GM19023 (cell line): Measurements from ENCODE around the gene KCNN3.
"Not testable (repeated sequence)": the region's sequence is repeated elsewhere in the genome, so short reads cannot be mapped to it uniquely, and the experiment has no call there.

Experiments
- ATAC-seq: cut with Tn5 transposase; IDR thresholded peaks from one replicate; pipeline ENCODE4 v1.9.1; 2021; ENCODE audit warnings: mild to moderate bottlenecking, moderate library complexity; ENCODE audit not compliant: unreplicated experiment

The KCNN3 gene

GRCh38 chr1:154712166-154712810 is 157.8 kb downstream of the KCNN3 start:
- no peak for ATAC-seq

- no peak for ATAC-seq
These were observed 158.7 kb downstream of the KCNN3 start for GRCh38 chr1:154711416-154711815.

GRCh38 chr1:154710106-154710505 is 160.0 kb downstream of the KCNN3 start:
- no peak for ATAC-seq

GRCh38 chr1:154707901-154708463 is 162.1 kb downstream of the KCNN3 start:
- ATAC-seq: no peak

GRCh38 chr1:154706851-154707250 is 163.2 kb downstream of the KCNN3 start:
- no peak for ATAC-seq

GRCh38 chr1:154705544-154705943 is 164.5 kb downstream of the KCNN3 start:
- ATAC-seq: no peak

GRCh38 chr1:154703170-154703569 is 166.9 kb downstream of the KCNN3 start:
- ATAC-seq: no peak

- no peak for ATAC-seq
These were observed 171.6 kb downstream of the KCNN3 start for GRCh38 chr1:154698320-154699096.

GRCh38 chr1:154697710-154698109 is 172.4 kb downstream of the KCNN3 start:
- no peak for ATAC-seq

- ATAC-seq: no peak
These were observed 173.6 kb downstream of the KCNN3 start for GRCh38 chr1:154696456-154696855.

GRCh38 chr1:154695985-154696384 is 174.1 kb downstream of the KCNN3 start:
- no peak for ATAC-seq

- ATAC-seq: no peak
These were observed 175.1 kb downstream of the KCNN3 start for GRCh38 chr1:154694995-154695394.

- ATAC-seq: no peak
These were observed 181.0 kb downstream of the KCNN3 start for GRCh38 chr1:154689083-154689482.

GRCh38 chr1:154686507-154686906 is 183.6 kb downstream of the KCNN3 start:
- no peak for ATAC-seq

- ATAC-seq: no peak
These were observed 186.3 kb downstream of the KCNN3 start for GRCh38 chr1:154683820-154684219.

- ATAC-seq: no peak
These were observed 187.8 kb downstream of the KCNN3 start for GRCh38 chr1:154682254-154682653.

- not testable (repeated sequence) for ATAC-seq
These were observed 192.2 kb downstream of the KCNN3 start for GRCh38 chr1:154677844-154678243.

- not testable (repeated sequence) for ATAC-seq
These were observed 193.2 kb downstream of the KCNN3 start for GRCh38 chr1:154676847-154677246.

GRCh38 chr1:154674456-154674855 is 195.6 kb downstream of the KCNN3 start:
- not testable (repeated sequence) for ATAC-seq

- not testable (repeated sequence) for ATAC-seq
These were observed 197.8 kb downstream of the KCNN3 start for GRCh38 chr1:154672245-154672644.

- not testable (repeated sequence) for ATAC-seq
These were observed 198.7 kb downstream of the KCNN3 start for GRCh38 chr1:154671412-154671811.
